DLD1 (cell line): Measurements from ENCODE around the gene MORN5.

Experiments
- in situ Hi-C: cut with HindIII; loops from 2 replicates; pipeline ENCODE4 v1.10.0; 2017; ENCODE audit warnings: low sequenced_read_pairs

Gene MORN5

GRCh38 chr9:122214507-122214906 lies 54.8 kb downstream of the MORN5 start:
- in situ Hi-C loops: no loop called here

DNA sequence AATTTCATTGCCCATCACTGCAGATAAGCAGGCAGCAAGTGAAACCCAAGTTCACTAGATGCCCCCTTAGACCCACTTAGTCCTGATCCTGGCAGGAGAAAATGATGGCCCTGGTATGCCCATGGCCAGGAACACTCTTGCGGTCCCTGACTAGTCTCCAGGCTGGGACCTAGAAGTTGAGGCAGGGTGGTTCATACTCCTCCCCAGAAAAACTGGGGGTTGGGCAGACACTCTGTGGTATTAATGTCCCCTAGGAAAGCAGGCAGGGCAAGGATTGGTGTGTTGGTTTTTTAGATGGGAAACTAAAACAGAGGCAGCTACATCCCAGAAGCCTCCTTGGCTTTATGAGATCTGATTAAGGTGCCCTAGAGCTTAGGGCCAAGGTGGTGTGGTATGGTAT lies 56.0 kb downstream of the MORN5 start:
- in situ Hi-C loops: no loop called here

- in situ Hi-C loops: no loop called here
Measured at GRCh38 chr9:122216138-122216797, 56.6 kb downstream of the MORN5 start.

GRCh38 chr9:122216798-122217418 lies 57.2 kb downstream of the MORN5 start:
- in situ Hi-C loops: no loop called here

DNA sequence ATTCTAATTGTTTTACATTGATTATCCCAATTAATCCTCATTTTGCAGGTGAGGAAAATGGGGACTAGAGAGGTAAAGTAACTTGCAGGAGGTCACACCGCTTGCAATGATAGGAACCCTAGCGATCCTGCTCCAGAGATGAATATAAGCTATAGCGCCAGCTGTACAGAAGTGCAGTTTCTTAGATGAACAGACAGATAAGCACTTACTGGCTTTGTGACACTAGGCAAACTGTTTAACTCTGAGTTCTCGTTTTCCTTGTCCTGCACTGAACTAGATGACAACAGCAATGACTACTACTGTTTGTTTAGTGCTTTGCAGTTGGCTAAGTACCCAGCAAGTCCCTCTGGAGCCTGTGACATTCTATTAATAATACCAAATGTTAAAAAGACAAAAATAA lies 57.9 kb downstream of the MORN5 start:
- in situ Hi-C loops: no loop called here

- in situ Hi-C loops: no loop called here
Measured at GRCh38 chr9:122218071-122218934, 58.6 kb downstream of the MORN5 start.

DNA sequence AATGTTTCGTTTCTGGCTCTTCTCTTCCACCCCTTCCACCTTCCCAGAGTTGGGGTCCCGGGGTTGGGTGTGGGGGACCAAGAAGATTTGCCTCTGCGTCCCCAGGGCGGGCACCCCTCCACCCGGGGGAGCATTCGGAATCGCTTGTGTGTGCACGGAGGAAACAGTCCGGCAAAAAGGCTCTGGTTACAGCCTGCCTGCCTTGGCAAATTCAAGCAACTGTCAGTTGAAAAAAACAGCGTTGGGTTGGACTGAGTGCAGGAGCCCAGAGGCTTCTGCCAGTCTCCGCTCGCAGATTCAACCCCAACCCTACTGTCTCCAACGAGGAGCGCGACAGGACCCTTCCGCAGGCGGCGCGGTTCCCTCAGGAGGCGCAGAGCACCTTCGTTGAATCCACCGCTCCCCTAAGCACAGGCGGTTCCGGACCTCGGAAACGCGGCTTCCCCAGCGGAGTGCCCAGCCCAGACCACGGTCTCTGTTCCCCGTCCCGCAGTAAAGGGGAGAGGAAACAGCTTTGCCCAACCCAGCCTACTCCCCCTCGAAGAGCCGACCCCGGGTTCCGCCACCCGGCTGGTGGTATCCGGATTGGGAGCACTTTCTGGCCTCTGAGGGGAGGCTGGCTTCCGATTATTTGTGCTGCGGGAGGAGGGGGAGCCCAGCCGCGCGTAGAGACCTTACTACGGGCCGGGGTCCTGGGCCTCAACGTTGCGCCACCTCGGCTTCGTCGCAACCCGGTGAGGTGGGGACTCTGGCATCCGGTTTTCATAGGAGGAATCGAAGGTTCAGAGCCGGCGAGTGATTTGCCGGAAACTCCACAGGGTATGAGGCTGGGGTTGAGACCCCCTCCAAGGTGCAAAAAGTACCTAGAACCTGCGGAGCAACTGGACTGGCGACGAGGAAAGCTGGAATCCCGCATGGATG lies 59.5 kb downstream of the MORN5 start:
- in situ Hi-C loops: no loop called here

GRCh38 chr9:122219856-122220672 lies 60.4 kb downstream of the MORN5 start:
- in situ Hi-C loops: no loop called here

GRCh38 chr9:122220673-122221182 lies 61.0 kb downstream of the MORN5 start:
- in situ Hi-C loops: no loop called here

GRCh38 chr9:122221183-122221811 lies 61.6 kb downstream of the MORN5 start:
- in situ Hi-C loops: no loop called here

- in situ Hi-C loops: no loop called here
Measured at GRCh38 chr9:122222791-122223190, 63.1 kb downstream of the MORN5 start.

DNA sequence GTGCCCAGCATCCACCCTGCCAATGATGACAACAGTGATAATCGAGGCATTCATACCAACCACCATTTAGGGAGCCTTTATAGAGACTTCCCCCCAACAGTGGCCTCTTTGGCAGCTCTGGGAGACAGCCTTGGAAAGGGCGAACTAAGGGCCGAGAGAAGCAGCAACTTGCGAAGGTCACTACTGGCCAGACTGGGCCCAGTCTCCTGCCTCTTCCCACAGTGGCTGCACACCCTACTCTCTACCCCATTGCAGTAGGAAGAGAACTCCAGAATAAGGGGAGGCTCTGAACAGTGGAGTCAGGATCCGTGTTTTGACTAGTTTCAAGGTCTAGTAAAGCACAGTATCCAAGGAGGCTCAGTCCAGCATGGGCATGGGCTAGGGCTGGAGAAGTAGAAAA lies 63.7 kb downstream of the MORN5 start:
- in situ Hi-C loops: no loop called here

DNA sequence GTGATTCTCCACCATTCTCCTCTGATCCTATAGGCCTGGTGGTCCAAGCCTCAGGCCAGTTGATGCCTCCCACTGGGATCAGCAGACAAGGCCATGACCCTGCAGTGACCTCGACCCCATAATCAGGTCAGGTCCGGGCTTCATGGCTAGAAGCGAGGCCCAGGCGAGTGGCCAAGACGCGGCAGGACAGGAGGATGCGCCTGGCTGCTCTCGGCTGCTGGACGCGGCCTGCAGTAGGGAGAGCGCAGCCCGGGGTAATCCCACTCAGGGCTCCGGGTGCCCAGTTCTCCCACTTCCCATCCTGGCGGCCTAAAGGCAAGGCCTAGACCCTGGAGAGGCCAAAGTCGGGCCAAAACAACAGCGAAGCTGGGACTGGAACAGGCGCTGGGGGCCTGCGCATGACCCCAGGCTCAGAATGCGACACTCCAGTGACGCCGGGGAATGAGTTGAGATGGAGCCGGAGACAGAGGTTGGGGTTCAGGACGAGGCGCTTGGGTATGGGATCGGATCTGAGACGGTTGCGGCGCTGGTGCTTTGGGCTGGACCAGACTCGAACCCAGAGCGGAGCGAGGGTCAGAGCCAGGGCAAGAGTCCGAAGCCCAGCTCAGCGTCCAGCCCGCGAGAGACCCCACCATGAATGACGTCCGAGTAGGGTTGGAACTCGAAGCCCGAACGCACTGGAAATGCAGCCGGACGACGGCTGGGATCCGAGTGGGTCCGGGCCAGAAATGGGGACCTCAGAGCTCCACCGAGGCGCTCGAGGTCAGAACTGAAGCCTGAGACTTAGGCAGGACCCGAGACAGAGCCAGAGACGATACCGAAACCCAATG lies 65.8 kb downstream of the MORN5 start:
- in situ Hi-C loops: no loop called here

DNA sequence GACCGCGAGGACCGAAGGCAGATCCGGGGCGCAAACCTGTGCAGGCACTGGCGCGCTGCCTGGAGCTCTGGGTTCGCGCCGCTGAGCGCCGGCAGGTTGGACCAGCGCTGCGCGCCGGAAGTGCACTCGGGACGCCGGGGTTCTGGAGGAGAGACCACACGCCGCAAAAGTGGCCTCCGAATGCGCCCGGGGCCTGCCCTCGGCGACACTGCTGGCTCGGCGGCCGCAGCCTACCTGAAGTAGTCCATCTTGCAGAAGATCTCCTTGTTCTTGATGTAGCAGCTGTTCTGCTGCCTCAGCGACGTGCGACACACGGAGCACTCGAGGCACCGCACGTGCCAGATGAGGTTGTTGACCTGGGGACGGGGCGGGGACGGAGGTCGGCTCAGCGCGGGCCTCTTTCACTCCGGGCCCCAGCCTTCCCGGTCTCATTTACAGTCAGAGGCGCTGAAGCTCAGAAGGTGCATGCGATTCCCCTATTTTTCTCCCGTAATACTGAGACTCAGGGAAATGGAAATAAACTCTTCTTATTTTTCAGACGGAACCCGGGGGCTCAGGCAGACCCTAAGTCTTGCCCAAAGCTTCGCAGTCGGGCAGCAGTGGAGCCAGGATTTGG lies 66.5 kb downstream of the MORN5 start:
- in situ Hi-C loops: no loop called here

DNA sequence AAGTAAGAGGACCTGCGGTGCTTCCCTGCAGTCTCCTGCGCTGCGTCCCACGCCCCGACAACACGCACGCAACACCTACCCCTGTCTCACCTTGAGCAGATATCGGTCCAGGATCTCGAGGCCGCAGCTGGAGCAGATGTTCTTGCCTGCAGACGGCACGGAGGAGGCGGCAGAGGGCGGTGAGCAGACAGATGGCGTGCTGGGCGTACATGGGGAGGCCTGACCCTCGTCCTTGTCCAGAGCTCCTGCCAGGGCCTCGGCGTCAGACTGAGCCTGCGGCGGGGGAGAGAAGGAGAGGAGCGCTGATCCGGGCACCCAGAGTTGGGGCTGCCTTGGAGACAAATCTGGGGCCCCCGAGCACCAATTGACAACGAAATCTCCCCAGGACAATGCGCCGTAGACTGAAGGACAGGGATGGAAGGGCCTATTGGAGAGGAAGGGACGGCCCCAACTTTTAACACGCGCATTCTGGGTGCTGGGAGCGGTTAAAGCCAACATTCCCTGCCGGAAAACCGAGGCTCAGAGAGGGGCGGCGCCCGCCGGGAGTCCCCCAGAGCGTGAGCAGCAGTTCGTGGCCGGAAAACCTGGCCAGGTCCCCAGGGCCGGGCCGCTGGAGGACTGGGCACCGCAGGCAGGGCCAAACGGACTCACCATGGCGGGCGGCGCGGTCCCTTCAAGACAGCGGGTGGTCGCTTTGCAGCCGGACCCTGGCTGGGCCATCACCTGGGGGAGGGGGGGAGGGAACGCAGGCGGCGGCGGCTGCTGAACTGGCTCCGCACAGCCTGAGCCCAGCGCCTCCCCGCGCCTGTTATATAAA lies 67.3 kb downstream of the MORN5 start:
- in situ Hi-C loops: no loop called here

- in situ Hi-C loops: no loop called here
Measured at GRCh38 chr9:122227575-122227900, 67.8 kb downstream of the MORN5 start.

- in situ Hi-C loops: no loop called here
Measured at GRCh38 chr9:122228191-122228567, 68.5 kb downstream of the MORN5 start.
